Measurements from ENCODE around the gene EMC1.
"Not testable (repeated sequence)": the region's sequence is repeated elsewhere in the genome, so short reads cannot be mapped to it uniquely, and the experiment has no call there.

EMC1 gene

GRCh38 chr1:19190468-19190867 is 60.9 kb downstream of the EMC1 start:
- 91 to 95% methylated on average over 4 of the region's 4 CpGs for WGBS, 2 experiments
- Histone ChIP-seq H3K4me3 (ENCODE audit: insufficient read depth, low read depth, low read length) (no peak overlapping the region), H3K4me1 (ENCODE audit: control insufficient read depth, insufficient read depth, low read length) (no peaks in the 10 kb centered on the region), H3K27ac (ENCODE audit: insufficient read depth, low read depth, low read length, poor library complexity, severe bottlenecking) (no peak overlapping the region), H3K9me3 (ENCODE audit: control insufficient read depth, low read length) (no peaks in the 10 kb centered on the region), H3K36me3 (ENCODE audit: control insufficient read depth, insufficient read depth, low read length) (peaks cover 60% of the 10 kb centered on the region), H3K27me3 (ENCODE audit: control insufficient read depth, insufficient read depth, low read length, poor library complexity, severe bottlenecking) (no peaks in the 10 kb centered on the region)

GRCh38 chr1:19189270-19189669 is 62.1 kb downstream of the EMC1 start:
- Histone ChIP-seq H3K27me3 (ENCODE audit: control insufficient read depth, insufficient read depth, low read length, poor library complexity, severe bottlenecking) (no peaks in the 10 kb centered on the region), H3K27ac (ENCODE audit: insufficient read depth, low read depth, low read length, poor library complexity, severe bottlenecking) (no peak overlapping the region), H3K4me3 (ENCODE audit: insufficient read depth, low read depth, low read length) (no peak overlapping the region), H3K36me3 (ENCODE audit: control insufficient read depth, insufficient read depth, low read length) (peaks cover 72% of the 10 kb centered on the region), H3K9me3 (ENCODE audit: control insufficient read depth, low read length) (no peaks in the 10 kb centered on the region), H3K4me1 (ENCODE audit: control insufficient read depth, insufficient read depth, low read length) (no peaks in the 10 kb centered on the region)
- 97 to 100% methylated on average over 3 of the region's 3 CpGs for WGBS, 2 experiments

- Histone ChIP-seq H3K27ac (ENCODE audit: insufficient read depth, low read depth, low read length, poor library complexity, severe bottlenecking) (no peak overlapping the region), H3K36me3 (ENCODE audit: control insufficient read depth, insufficient read depth, low read length) (peaks cover 73% of the 10 kb centered on the region), H3K27me3 (ENCODE audit: control insufficient read depth, insufficient read depth, low read length, poor library complexity, severe bottlenecking) (no peaks in the 10 kb centered on the region), H3K4me1 (ENCODE audit: control insufficient read depth, insufficient read depth, low read length) (no peaks in the 10 kb centered on the region), H3K4me3 (ENCODE audit: insufficient read depth, low read depth, low read length) (no peak overlapping the region), H3K9me3 (ENCODE audit: control insufficient read depth, low read length) (no peaks in the 10 kb centered on the region)
These were observed 63.5 kb downstream of the EMC1 start for GRCh38 chr1:19187852-19188251.

- Histone ChIP-seq H3K9me3 (ENCODE audit: control insufficient read depth, low read length) (no peaks in the 10 kb centered on the region), H3K27ac (ENCODE audit: insufficient read depth, low read depth, low read length, poor library complexity, severe bottlenecking) (no peak overlapping the region), H3K36me3 (ENCODE audit: control insufficient read depth, insufficient read depth, low read length) (peaks cover 74% of the 10 kb centered on the region), H3K4me1 (ENCODE audit: control insufficient read depth, insufficient read depth, low read length) (no peaks in the 10 kb centered on the region), H3K27me3 (ENCODE audit: control insufficient read depth, insufficient read depth, low read length, poor library complexity, severe bottlenecking) (no peaks in the 10 kb centered on the region), H3K4me3 (ENCODE audit: insufficient read depth, low read depth, low read length) (no peak overlapping the region)
- 98 to 100% methylated on average over 2 of the region's 2 CpGs for WGBS, 2 experiments
These were observed 65.3 kb downstream of the EMC1 start for GRCh38 chr1:19186001-19186400.

GRCh38 chr1:19182223-19182622 is 69.1 kb downstream of the EMC1 start:
- H3K27me3 ChIP-seq (ENCODE audit: control insufficient read depth, insufficient read depth, low read length, poor library complexity, severe bottlenecking): no peaks in the 10 kb centered on the region
- H3K27ac ChIP-seq (ENCODE audit: insufficient read depth, low read depth, low read length, poor library complexity, severe bottlenecking): no peak overlapping the region
- no peaks in the 10 kb centered on the region for H3K4me1 ChIP-seq (ENCODE audit: control insufficient read depth, insufficient read depth, low read length)
- 93 to 94% methylated on average over 5 of the region's 5 CpGs for WGBS, 2 experiments
- H3K9me3 ChIP-seq (ENCODE audit: control insufficient read depth, low read length): no peaks in the 10 kb centered on the region
- no peak overlapping the region for H3K4me3 ChIP-seq (ENCODE audit: insufficient read depth, low read depth, low read length)
- H3K36me3 ChIP-seq (ENCODE audit: control insufficient read depth, insufficient read depth, low read length): peaks cover 59% of the 10 kb centered on the region

- H3K4me1 ChIP-seq (ENCODE audit: control insufficient read depth, insufficient read depth, low read length); H3K4me3 ChIP-seq (ENCODE audit: insufficient read depth, low read depth, low read length); H3K27me3 ChIP-seq (ENCODE audit: control insufficient read depth, insufficient read depth, low read length, poor library complexity, severe bottlenecking); H3K27ac ChIP-seq (ENCODE audit: insufficient read depth, low read depth, low read length, poor library complexity, severe bottlenecking); H3K9me3 ChIP-seq (ENCODE audit: control insufficient read depth, low read length): not testable (repeated sequence)
- WGBS, 2 experiments: 95 to 96% methylated on average over 7 to 8 of the region's 8 CpGs
- H3K36me3 ChIP-seq (ENCODE audit: control insufficient read depth, insufficient read depth, low read length): peaks cover 58% of the 10 kb centered on the region
These were observed 71.1 kb downstream of the EMC1 start for GRCh38 chr1:19180265-19180657.

- no peaks in the 10 kb centered on the region for H3K27me3 ChIP-seq (ENCODE audit: control insufficient read depth, insufficient read depth, low read length, poor library complexity, severe bottlenecking)
- H3K9me3 ChIP-seq (ENCODE audit: control insufficient read depth, low read length): no peaks in the 10 kb centered on the region
- peak overlapping the region; percentile 20 for H3K27ac ChIP-seq (ENCODE audit: insufficient read depth, low read depth, low read length, poor library complexity, severe bottlenecking)
- WGBS, 2 experiments: 85 to 87% methylated on average over 8 of the region's 8 CpGs
- no peaks in the 10 kb centered on the region for H3K4me1 ChIP-seq (ENCODE audit: control insufficient read depth, insufficient read depth, low read length)
- peaks cover 57% of the 10 kb centered on the region for H3K36me3 ChIP-seq (ENCODE audit: control insufficient read depth, insufficient read depth, low read length)
- no peak overlapping the region for H3K4me3 ChIP-seq (ENCODE audit: insufficient read depth, low read depth, low read length)
These were observed 71.6 kb downstream of the EMC1 start for GRCh38 chr1:19179597-19180264.

GRCh38 chr1:19178734-19179398 is 72.5 kb downstream of the EMC1 start:
- H3K9me3 ChIP-seq (ENCODE audit: control insufficient read depth, low read length): no peaks in the 10 kb centered on the region
- no peaks in the 10 kb centered on the region for H3K27me3 ChIP-seq (ENCODE audit: control insufficient read depth, insufficient read depth, low read length, poor library complexity, severe bottlenecking)
- H3K4me1 ChIP-seq (ENCODE audit: control insufficient read depth, insufficient read depth, low read length): no peaks in the 10 kb centered on the region
- 94 to 96% methylated on average over 5 of the region's 5 CpGs for WGBS, 2 experiments
- H3K27ac ChIP-seq (ENCODE audit: insufficient read depth, low read depth, low read length, poor library complexity, severe bottlenecking): no peak overlapping the region
- H3K4me3 ChIP-seq (ENCODE audit: insufficient read depth, low read depth, low read length): no peak overlapping the region
- peaks cover 54% of the 10 kb centered on the region for H3K36me3 ChIP-seq (ENCODE audit: control insufficient read depth, insufficient read depth, low read length)

- Histone ChIP-seq H3K4me1 (ENCODE audit: control insufficient read depth, insufficient read depth, low read length) (no peaks in the 10 kb centered on the region), H3K27ac (ENCODE audit: insufficient read depth, low read depth, low read length, poor library complexity, severe bottlenecking) (no peak overlapping the region), H3K36me3 (ENCODE audit: control insufficient read depth, insufficient read depth, low read length) (peaks cover 54% of the 10 kb centered on the region), H3K27me3 (ENCODE audit: control insufficient read depth, insufficient read depth, low read length, poor library complexity, severe bottlenecking) (no peaks in the 10 kb centered on the region), H3K4me3 (ENCODE audit: insufficient read depth, low read depth, low read length) (no peak overlapping the region), H3K9me3 (ENCODE audit: control insufficient read depth, low read length) (no peaks in the 10 kb centered on the region)
- WGBS, 2 experiments: 94 to 95% methylated on average over 2 of the region's 2 CpGs
These were observed 73.5 kb downstream of the EMC1 start for GRCh38 chr1:19177811-19178210.

- peaks cover 71% of the 10 kb centered on the region for H3K36me3 ChIP-seq (ENCODE audit: control insufficient read depth, insufficient read depth, low read length)
- no peaks in the 10 kb centered on the region for H3K9me3 ChIP-seq (ENCODE audit: control insufficient read depth, low read length)
- no peaks in the 10 kb centered on the region for H3K4me1 ChIP-seq (ENCODE audit: control insufficient read depth, insufficient read depth, low read length)
- H3K27ac ChIP-seq (ENCODE audit: insufficient read depth, low read depth, low read length, poor library complexity, severe bottlenecking): no peak overlapping the region
- 100% methylated on average over 2 of the region's 2 CpGs for WGBS, 2 experiments
- H3K27me3 ChIP-seq (ENCODE audit: control insufficient read depth, insufficient read depth, low read length, poor library complexity, severe bottlenecking): no peaks in the 10 kb centered on the region
- H3K4me3 ChIP-seq (ENCODE audit: insufficient read depth, low read depth, low read length): no peak overlapping the region
These were observed 81.7 kb downstream of the EMC1 start for GRCh38 chr1:19169642-19170041.
